Hepatocyte (in vitro differentiated cells): ENCODE measurements around the gene NFXL1. TPM values are rescaled to one million over a fixed set of nuclear protein-coding genes. Genes with fewer than 3 reads are reported as not detected.

Source experiments
- DNase-seq: peaks from one replicate; pipeline ENCODE4 v3.0.0-alpha.2; 2016; ENCODE audit warnings: low spot score
- H2AFZ ChIP-seq: fragments of 200-600 bp; sonication (generic); 2 replicates; pipeline ENCODE4 v1.6.0; 2016; ENCODE audit warnings: antibody characterized with exemption, mild to moderate bottlenecking
- H3K27ac ChIP-seq: fragments of 200-600 bp; sonication (generic); 2 replicates; pipeline ENCODE4 v1.5.1; 2016; ENCODE audit warnings: mild to moderate bottlenecking
- H3K27me3 ChIP-seq: fragments of 200-600 bp; sonication (generic); 2 replicates; pipeline ENCODE4 v1.6.1; 2016
- H3K36me3 ChIP-seq: fragments of 200-600 bp; sonication (generic); replicated peaks from 2 replicates; pipeline ENCODE4 v1.5.1; 2016; ENCODE audit warnings: low read depth; ENCODE audit not compliant: insufficient read depth
- H3K4me1 ChIP-seq: fragments of 200-600 bp; sonication (generic); 2 replicates; pipeline ENCODE4 v1.5.1; 2016; ENCODE audit warnings: mild to moderate bottlenecking, moderate library complexity; ENCODE audit not compliant: insufficient read depth
- H3K4me2 ChIP-seq: fragments of 200-600 bp; sonication (generic); 2 replicates; pipeline ENCODE4 v1.6.0; 2016
- H3K4me3 ChIP-seq: fragments of 200-600 bp; sonication (generic); 2 replicates; pipeline ENCODE4 v1.5.1; 2016; ENCODE audit warnings: mild to moderate bottlenecking
- H3K79me2 ChIP-seq: fragments of 200-600 bp; sonication (generic); 2 replicates; pipeline ENCODE4 v1.6.0; 2017; ENCODE audit warnings: mild to moderate bottlenecking
- H3K9me2 ChIP-seq: fragments of 200-600 bp; sonication (generic); replicated peaks from 2 replicates; pipeline ENCODE4 v1.6.0; 2017; ENCODE audit warnings: mild to moderate bottlenecking; ENCODE audit not compliant: insufficient read depth
- H3K9me3 ChIP-seq: fragments of 200-600 bp; sonication (generic); 2 replicates; pipeline ENCODE4 v1.5.1; 2016; ENCODE audit warnings: low read depth, mild to moderate bottlenecking
- H4K20me1 ChIP-seq: fragments of 200-600 bp; sonication (generic); 2 replicates; pipeline ENCODE4 v1.6.0; 2016; ENCODE audit warnings: mild to moderate bottlenecking; ENCODE audit not compliant: insufficient read depth, poor library complexity, severe bottlenecking
- EZH2 ChIP-seq: fragments of 200-600 bp; sonication (generic); IDR thresholded peaks from 2 replicates; pipeline ENCODE4 v1.6.1; 2016; ENCODE audit warnings: antibody characterized with exemption, mild to moderate bottlenecking, borderline replicate concordance
- EZH2phosphoT487 ChIP-seq: fragments of 200-600 bp; sonication (generic); IDR thresholded peaks from one replicate; pipeline ENCODE4 v1.6.1; 2018; ENCODE audit warnings: antibody characterized with exemption, mild to moderate bottlenecking, low read depth, moderate library complexity; ENCODE audit not compliant: unreplicated experiment, severe bottlenecking
- WGBS: methylation state at CpG from one replicate; pipeline ENCODE4 v1.1.6; 2016; ENCODE audit warnings: low lambda C conversion rate; ENCODE audit errors: missing lambda C conversion rate; 5-methylcytosine and 5-hydroxymethylcytosine counted together
- polyA plus RNA-seq: library from polyadenylated mRNA; unstranded; fragments of >200 nt; fragmentation: Nextera tagmentation; extraction: Ambion mirVana; gene quantifications from 2 replicates; pipeline ENCODE4 v1.2.1, GENCODE V29; 2016
- total RNA-seq: library from RNA; depleted of rRNA; stranded (reverse); fragments of >200 nt; gene quantifications from 2 replicates; pipeline ENCODE4 v1.2.3, GENCODE V29; 2014
- TF ChIP-seq, protein P1 (sequence below): fragments of 200-600 bp; sonication (generic); IDR thresholded peaks from 2 replicates; pipeline ENCODE4 v1.5.1; 2016; ENCODE audit warnings: antibody characterized with exemption, mild to moderate bottlenecking; ENCODE audit not compliant: poor library complexity

NFXL1 gene
- total RNA-seq (9.8 and 15.2 TPM in 2 replicates), polyA plus RNA-seq (7.2 and 9.8 TPM in 2 replicates)

GRCh38 chr4:47914220-47914925 lies at the start of gene NFXL1:
TSS of gene NFXL1 (minus strand) at chr4:47914583. CDS start at chr4:47914203, 380 bp downstream.
- Histone ChIP-seq H2AFZ (peak within 1 kb of the TSS; percentile 90), H3K9me3 (no peaks in the 10 kb centered on the region), H3K79me2 (peaks cover 41% of the 10 kb centered on the region), H3K36me3 (no peaks in the 10 kb centered on the region), H4K20me1 (no peaks in the 10 kb centered on the region), H3K4me1 (peaks cover 7% of the 10 kb centered on the region), H3K27me3 (no peaks in the 10 kb centered on the region), H3K9me2 (no peaks in the 10 kb centered on the region), H3K4me3 (peak within 1 kb of the TSS; percentile 73), H3K4me2 (peak within 1 kb of the TSS; percentile 88), H3K27ac (peak within 1 kb of the TSS; percentile 90)
- DNase-seq, result peak; percentile 98
- 2% methylated on average over 53 of the region's 55 CpGs for WGBS
- TF ChIP-seq, protein P1, sequence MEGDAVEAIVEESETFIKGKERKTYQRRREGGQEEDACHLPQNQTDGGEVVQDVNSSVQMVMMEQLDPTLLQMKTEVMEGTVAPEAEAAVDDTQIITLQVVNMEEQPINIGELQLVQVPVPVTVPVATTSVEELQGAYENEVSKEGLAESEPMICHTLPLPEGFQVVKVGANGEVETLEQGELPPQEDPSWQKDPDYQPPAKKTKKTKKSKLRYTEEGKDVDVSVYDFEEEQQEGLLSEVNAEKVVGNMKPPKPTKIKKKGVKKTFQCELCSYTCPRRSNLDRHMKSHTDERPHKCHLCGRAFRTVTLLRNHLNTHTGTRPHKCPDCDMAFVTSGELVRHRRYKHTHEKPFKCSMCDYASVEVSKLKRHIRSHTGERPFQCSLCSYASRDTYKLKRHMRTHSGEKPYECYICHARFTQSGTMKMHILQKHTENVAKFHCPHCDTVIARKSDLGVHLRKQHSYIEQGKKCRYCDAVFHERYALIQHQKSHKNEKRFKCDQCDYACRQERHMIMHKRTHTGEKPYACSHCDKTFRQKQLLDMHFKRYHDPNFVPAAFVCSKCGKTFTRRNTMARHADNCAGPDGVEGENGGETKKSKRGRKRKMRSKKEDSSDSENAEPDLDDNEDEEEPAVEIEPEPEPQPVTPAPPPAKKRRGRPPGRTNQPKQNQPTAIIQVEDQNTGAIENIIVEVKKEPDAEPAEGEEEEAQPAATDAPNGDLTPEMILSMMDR, result no peak
- no peak for TF ChIP-seq EZH2
- no peak for TF ChIP-seq EZH2phosphoT487

GRCh38 chr4:47954677-47955076 lies 40.3 kb upstream of the NFXL1 start:
- no peak for TF ChIP-seq EZH2phosphoT487
- TF ChIP-seq, protein P1, result no peak
- no peak for TF ChIP-seq EZH2
- Histone ChIP-seq H3K27ac (no peak overlapping the region), H3K36me3 (no peaks in the 10 kb centered on the region), H3K4me1 (no peaks in the 10 kb centered on the region), H3K79me2 (no peaks in the 10 kb centered on the region), H3K9me3 (no peaks in the 10 kb centered on the region), H3K27me3 (no peaks in the 10 kb centered on the region), H3K4me3 (no peak overlapping the region), H3K4me2 (no peak overlapping the region), H2AFZ (no peak overlapping the region), H3K9me2 (no peaks in the 10 kb centered on the region), H4K20me1 (no peaks in the 10 kb centered on the region)
- WGBS, result 84% methylated on average over 6 of the region's 6 CpGs
- no peak for DNase-seq

DNA sequence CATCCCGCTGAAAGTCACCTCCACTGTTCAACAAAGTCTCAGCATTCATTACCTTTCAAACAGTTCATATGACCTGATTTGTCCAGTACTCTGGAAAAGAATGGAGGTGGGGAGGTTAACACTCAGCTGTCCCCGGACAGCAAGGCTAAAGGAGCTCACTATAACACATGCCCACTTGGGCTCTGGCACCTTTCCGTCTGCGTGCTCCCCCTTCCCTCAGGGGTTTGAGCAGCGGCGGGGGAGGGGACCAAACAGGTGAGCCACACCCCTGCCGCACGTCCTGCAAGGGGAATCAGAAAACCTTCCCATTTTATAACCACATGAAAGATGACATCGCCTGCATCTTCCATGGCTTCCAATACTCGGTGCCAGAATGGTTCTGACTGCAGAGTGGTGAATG lies 39.9 kb upstream of the NFXL1 start:
- no peaks in the 10 kb centered on the region for H3K36me3 ChIP-seq
- H3K4me3 ChIP-seq, result no peak overlapping the region
- H3K27me3 ChIP-seq, result no peaks in the 10 kb centered on the region
- no peak overlapping the region for H3K4me2 ChIP-seq
- no peaks in the 10 kb centered on the region for H4K20me1 ChIP-seq
- no peaks in the 10 kb centered on the region for H3K9me3 ChIP-seq
- H2AFZ ChIP-seq, result no peak overlapping the region
- no peak for DNase-seq
- TF ChIP-seq EZH2, result no peak
- no peak for TF ChIP-seq EZH2phosphoT487
- TF ChIP-seq, protein P1, result no peak
- 92% methylated on average over 10 of the region's 10 CpGs for WGBS
- H3K4me1 ChIP-seq, result no peaks in the 10 kb centered on the region
- H3K27ac ChIP-seq, result no peak overlapping the region
- H3K79me2 ChIP-seq, result no peaks in the 10 kb centered on the region
- H3K9me2 ChIP-seq, result no peaks in the 10 kb centered on the region
